Activated CD4-positive, alpha-beta T cell treated with anti-CD3 and anti-CD28 coated beads for 24 hours (primary cell): ENCODE measurements around the gene PAPOLB.

Source experiments
- DNase-seq, 2 donors: peaks; one replicate each; pipeline ENCODE4 v3.0.0-alpha.2; 2020; ENCODE audit warnings: low read depth in 2 of 2

PAPOLB gene

DNA sequence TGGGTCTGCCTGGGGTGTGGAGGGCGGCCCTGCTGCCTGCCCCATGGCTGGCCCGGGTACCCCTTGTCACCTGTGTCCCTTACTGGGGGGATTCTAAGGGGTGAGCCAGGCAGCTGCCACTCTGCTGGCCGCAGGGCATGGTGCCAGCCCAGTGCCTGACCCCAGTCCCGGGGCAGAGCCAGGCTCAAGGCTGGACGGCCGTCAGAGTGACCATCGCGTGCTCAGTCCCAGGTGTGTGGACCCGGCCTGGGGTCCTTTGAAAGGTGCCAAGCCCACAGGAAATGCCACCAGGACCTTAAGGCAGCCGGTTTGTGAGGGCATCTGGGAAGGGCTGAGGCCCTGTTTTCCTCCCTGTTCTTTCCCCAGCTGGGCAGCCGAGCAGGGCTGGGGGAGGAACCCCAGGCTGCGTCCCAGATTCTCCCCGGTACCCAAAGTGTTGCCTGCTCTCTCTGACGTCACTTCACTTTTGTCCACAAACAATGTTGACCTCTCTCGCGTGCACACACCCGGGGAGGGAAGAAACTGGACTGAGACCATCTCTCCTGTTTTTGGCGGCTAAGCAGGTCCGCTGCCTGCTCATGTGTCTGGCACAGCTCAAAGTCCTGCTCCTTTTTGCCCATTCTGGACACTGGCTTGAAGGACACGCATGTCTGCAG is 37.6 kb downstream of the PAPOLB start:
- no peak for DNase-seq

DNA sequence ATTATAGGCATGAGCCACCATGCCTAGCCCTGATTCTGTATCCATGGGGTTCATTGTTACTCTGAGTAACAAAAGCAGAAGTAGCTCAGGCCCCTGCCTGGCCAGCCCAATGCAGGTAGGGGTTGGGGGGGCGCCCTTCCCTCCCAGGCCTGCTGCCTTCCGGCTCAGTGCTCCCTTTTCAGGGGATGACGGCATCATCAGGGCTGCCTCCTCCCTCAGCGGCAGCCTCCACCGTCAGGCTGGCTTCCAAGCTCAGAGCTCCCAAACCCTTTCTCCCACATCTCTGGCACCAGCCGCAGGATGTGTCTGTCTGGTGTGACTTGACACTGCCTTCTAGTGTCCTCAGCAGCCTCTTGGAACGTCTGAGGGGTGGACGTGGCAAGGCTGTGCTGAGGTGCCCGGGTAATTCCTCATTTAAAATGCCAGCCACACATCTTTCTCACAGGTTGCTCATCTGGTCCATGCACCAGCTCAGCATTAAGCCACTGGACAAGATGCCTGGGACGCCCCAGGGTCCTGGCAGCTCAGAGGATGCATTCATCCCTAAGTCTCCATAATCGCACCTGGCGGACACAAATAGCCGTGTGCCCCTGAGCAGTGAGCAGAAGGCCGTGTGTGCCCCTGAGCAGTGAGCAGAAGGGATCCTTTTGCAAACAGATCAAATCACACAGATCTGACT is 38.2 kb downstream of the PAPOLB start:
- DNase-seq = no peak

DNA sequence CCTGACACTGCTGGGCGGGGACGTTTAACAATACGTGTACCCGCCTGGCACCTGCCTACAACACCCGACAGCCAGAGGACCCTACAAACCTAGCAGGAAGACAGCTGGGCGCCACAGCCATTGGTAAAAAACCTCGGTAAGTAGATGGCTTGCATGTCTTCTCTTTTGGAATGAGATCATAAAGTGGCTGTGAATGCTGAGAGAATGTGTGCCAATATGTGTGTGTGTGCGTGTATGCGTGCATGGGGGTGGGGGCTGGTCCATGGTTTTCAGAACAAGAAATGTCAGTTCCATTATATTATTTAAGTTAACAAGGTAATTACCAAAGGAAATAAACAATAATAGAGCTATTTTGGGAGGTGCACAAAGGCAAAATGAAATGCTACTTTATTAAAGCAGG is 39.2 kb downstream of the PAPOLB start:
- no peak for DNase-seq

DNA sequence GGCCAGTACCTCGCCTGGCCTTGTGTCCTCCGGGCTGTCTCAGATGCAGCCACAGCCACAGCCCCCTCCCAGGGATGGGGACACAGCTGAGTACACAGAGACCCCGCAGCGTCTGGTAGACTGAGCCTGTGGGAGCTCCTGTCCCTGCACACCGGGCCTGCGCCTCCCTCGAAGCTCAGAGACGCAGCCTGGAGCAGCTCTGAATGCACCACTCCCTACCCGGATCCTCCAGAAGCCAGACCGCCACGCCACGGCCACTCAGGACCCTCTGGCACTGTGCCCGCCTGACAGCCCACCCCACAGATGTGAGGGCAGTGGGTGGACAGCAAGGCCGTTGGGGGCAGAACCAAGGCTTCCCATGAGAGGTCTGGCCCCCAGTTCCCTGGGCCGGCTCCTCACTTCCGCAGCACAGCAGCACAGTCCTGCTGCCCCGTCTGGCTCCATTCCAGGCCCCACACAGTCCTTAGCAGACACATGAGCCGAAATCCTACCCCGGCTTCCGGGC is 40.8 kb downstream of the PAPOLB start:
- no peak for DNase-seq

DNA sequence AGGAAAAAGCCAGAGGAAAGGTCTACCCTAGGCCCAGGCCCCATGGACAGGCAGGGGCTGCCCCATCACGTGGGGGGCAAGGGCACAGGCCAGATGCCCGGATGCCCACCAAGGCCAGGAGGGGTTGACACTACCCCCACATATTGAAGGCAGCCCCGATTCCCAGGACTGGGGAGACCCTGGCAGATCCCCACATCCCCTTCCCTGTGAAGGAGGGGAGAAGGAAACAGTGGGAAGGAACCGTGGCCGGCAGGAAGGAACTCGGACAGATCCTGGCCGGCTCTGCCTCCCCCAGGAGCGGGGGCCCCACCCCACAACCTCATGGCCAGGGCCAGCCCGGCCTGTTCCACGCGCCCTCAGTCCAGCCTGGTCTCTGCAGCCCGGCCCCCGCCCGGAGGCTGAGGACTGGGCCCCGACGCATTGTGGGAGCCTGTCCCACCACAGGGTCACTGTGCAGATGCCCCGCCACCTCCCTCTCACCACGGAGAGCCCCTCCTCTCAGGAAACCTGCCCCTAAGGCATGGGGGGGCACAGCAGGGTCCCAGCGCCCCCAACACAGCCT is 41.3 kb downstream of the PAPOLB start:
- no peak for DNase-seq

GRCh38 chr7:4819560-4820404 is 42.0 kb downstream of the PAPOLB start:
- no peak for DNase-seq

- DNase-seq = no peak
Observed at GRCh38 chr7:4818000-4818794, 43.6 kb downstream of the PAPOLB start.

DNA sequence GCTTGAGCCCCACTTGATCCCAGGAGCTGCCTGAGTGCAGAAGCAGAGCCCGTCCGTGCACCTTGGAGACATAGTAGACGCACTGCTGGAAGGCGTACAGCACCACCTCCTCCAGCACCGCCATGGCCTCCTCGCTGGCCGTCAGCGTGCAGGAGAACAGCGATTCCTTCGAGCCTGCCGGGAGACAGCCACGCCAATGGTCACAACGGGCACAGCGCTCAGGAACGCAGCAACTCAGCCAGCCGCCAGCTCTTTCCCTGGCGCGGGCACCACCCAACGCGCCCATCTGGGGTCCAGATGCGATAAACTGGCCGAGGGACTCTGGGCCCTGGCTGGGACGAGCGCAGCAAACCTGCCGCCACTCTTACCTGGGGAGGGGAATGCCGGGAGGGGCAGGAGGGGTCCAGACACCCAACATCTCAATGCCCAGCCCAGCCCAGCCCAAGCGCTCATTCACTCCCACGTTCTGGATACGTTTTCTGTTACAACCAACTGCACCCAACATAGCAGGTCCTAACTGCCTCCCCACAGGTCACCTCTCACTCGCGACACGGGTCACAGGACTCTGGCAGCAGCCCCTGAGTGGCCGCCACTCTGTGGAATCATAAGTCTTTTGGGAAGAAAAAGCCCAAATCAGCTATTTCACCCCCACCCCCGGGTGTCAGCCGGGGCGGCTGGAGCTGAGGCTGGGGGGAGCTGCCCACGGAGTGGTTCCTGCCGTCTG is 44.5 kb downstream of the PAPOLB start:
- no peak for DNase-seq

GRCh38 chr7:4816419-4817080 is 45.3 kb downstream of the PAPOLB start:
- no peak for DNase-seq

DNA sequence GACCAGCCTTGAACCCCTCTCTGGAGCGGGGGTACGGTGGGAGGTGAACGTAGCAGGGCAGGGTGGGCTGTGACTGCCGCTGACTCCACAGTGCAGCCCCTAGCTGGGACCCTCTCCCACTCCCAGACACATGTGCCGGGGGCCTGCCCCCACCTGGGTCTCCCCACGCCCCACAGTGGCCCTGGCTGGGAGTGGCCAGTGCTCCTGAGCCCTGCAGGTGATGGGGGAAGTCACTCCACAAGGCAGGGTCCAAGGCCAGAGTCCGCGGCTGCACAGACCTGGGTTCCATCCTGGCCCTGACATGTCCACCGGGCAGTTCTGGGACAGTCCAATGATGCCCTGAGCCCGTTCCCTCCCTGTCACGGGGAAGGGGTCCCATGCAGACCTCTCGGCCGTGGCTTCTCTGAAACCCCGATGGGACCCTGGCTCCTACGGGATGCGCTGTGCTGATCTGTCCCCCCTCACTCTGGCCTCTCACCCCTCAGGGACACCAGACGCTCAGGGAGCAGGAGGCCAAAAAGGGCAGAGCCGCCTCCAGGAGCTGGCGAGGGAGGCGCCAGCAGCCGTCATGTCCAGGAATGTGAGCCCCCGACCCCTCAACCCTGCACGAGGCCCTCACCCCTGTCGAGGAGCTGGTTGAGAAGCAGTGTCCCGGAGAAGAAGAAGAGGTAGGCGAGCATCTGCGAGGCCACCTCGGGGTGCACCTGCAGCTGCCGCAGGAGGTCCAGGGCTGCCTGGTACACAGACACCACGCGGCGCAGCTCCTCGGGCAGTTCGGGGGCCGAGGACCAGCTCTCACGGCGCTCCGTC is 46.0 kb downstream of the PAPOLB start:
- DNase-seq = no peak

DNA sequence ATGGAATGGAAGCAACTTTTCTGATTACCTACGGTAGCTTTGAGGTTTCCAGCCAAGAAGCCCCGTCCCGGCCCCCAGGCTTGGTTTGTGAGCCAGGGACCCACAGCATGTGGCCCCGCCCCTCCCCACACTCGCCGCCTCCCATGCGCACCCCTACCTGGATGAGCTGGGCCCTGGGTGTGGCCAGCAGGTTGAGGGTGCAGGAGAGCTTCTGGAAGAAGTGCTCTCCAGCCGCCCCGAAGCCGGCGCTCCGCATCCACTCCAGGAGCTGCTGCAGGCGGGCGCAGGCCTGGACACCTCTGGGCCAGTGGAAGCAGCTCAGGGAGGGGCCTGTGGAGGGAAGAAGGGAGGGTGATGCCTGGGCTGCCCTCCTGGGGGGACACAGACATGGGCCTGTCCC is 46.7 kb downstream of the PAPOLB start:
- no peak for DNase-seq

GRCh38 chr7:4814433-4814832 is 47.4 kb downstream of the PAPOLB start:
- no peak for DNase-seq

DNA sequence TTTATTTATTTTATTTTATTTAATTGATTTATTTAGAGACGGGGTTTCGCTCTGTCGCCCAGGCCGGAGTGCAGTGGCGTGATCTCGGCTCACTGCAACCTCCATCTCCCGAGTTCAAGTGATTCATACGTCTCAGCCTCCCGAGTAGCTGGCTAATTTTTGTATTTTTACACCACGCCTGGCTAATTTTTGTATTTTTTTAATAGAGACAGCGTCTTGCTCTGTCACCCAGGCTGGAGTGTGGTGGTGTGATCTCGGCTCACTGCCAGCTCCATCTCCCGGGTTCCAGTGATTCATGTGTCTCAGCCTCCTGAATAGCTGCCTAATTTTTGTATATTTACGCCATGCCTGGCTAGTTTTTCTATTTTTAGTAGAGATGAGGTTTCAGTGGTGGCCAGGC is 52.2 kb downstream of the PAPOLB start:
- no peak for DNase-seq

- DNase-seq = no peak
Observed at GRCh38 chr7:4809091-4809591, 52.7 kb downstream of the PAPOLB start.

GRCh38 chr7:4808565-4808964 is 53.3 kb downstream of the PAPOLB start:
- DNase-seq = no peak

- DNase-seq = no peak
Observed at GRCh38 chr7:4808026-4808425, 53.8 kb downstream of the PAPOLB start.
